Measurements from ENCODE around the gene CUBN.

DNA sequence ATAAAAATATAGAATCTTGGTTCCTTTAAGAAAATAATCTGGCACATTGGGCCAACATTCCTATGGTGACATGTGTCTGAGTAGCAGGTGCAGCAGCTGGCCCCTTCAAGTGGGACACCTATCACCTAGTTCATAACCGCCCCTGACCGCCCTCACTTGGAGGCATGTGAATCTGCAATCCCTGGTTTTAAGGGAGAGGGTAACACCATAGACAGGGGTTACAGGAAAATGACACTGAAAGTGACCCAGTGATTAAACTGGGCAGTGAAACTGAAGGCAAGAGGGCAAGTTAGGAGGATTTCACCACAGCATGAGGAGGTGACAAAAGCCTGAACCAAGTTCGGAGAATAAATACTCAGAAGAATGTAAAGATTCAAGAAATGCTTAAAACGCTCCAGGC is 313.4 kb downstream of the CUBN start:
- TF ChIP-seq CTCF (conservative IDR thresholded peaks at IDR 0.05) (no peak), ZFX (IDR thresholded peaks at IDR 0.05) (no peak)
